ENCODE results near the gene IL1R1.

Gene IL1R1

GRCh38 chr2:102171946-102172345 is 29.4 kb downstream of the IL1R1 start:
- no peak for DNase-seq (ENCODE audit: low read depth)

GRCh38 chr2:102172745-102173144 is 30.2 kb downstream of the IL1R1 start:
- DNase-seq (ENCODE audit: low read depth) = no peak

- no peak for DNase-seq (ENCODE audit: low read depth)
These were observed 33.6 kb downstream of the IL1R1 start for GRCh38 chr2:102176172-102176571.

DNA sequence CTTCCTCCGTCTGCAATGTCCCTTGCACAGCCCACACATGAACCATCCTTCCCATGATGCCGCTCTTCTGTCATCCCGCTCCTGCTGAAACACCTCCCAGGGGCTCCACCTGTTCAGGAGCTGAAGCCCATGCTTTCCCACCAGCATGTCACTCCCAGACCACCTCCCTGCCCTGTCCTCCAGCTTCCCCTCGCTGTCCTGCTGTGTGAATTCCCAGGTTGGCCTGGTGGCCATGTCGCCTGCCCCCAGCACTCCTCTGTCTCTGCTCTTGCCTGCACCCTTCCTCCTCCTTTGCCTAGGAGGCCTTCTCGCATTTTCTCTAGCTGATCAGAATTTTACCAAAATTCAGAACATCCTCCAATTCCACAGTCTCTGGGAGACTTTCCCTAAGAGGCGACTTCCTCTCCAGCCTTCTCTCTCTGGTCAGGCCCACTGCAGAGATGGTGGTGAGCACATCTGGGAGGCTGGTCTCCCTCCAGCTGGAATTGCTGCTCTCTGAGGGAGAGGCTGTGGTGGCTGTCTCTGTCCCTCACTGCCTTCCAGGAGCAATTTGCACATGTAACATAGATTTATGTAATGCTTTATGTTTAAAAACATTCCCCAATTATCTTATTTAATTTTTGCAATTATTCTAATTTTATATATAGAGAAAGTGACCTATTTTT is 35.4 kb downstream of the IL1R1 start:
- DNase-seq (ENCODE audit: low read depth) = no peak

GRCh38 chr2:102179061-102179460 is 36.5 kb downstream of the IL1R1 start:
- no peak for DNase-seq (ENCODE audit: low read depth)

DNA sequence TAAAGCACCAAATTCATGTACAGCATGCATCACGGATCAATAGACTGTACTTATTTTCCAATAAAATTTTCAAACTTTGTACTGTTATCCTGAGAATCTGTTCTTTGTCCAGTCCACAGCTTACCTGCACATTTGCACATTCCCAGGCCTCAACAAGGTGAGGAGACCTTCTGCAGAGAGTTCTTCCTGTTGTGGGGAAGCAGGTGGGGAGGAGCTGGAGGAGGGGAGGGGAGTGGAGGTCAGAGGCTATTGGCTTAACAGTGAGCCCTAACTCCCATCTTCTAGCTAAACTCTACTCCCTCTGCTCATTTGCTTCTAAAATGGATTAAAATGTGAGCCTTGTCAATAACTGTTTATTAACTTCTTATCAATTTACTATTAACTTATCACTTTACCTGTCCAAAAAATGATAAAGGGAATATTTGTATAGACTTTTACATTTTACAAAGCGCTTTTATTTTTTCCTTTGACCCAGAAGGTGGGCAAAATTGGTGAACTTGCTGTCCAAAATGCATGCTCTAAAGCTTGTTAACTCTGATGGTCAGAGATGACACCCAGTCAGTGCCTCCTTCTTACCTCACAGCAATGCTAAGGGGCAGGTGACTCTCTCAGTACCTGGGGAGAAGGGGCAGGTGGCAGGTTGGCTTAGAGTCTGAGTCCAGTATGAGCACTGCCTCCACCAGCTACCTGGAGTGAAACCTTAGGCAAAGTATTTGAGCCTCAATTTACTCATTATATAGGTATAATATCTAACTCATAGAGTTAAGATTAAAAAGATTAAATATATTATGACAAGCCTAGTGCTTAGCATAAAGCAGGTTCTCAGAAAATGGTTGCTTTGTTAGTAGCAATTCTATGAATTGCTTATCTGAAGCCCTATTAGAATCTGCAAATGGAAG is 37.5 kb downstream of the IL1R1 start:
- no peak for DNase-seq (ENCODE audit: low read depth)

GRCh38 chr2:102180687-102180999 is 38.1 kb downstream of the IL1R1 start:
- DNase-seq (ENCODE audit: low read depth) = no peak

GRCh38 chr2:102181376-102181775 is 38.8 kb downstream of the IL1R1 start:
- DNase-seq (ENCODE audit: low read depth) = no peak

DNA sequence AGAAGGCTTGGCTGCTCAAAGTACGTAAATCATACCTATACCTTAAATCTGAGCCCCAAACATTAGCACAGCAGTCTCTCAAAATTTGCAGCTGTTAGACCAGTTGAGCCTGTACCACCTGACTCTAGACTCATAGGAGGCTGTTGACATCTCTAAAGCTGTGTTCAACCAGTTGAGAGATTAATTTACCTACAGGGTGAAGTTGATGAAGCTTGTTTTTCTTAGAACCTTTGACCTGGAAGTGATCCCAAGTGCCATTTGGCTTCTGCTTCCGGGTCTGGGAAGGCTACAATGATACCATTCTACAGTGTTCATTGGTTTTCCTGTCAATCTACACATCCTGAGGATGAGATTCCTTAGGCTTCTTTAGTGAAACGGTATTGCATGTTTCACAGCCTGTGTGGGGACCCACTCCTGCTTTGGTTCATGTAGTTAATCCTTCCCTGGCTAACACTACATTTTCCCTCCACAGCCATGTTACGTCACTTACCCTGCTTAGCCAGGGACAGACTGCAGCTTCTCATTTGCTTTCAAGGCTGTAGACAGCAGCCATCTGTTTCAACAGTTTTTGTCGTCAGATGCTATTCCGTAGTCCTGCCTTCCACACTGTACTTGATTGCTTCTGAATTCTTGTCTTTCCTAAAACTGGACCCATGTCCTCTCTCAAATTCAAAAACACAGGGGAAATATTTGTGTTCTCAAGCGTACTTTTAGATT is 39.5 kb downstream of the IL1R1 start:
- no peak for DNase-seq (ENCODE audit: low read depth)

- no peak for DNase-seq (ENCODE audit: low read depth)
These were observed 41.5 kb downstream of the IL1R1 start for GRCh38 chr2:102184018-102184417.

DNA sequence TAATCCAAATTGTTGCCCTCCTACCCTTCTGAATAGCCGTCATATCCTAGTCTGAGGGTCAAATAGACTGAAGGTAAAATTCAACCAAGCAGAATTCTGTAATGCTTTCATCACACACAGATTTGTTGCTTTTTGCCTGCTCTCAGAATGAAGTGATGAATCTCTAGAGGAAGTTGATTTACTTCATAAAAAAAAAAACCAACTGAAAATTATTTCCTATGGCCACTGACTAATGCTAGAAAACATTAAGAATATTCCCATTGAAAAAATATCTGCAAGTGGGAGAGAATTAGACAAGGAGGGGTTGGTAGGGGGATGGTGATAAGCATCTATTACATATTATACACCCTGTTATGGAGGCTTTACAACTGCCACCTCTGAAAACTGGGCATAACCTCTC is 42.0 kb downstream of the IL1R1 start:
- DNase-seq (ENCODE audit: low read depth) = no peak

GRCh38 chr2:102185347-102185746 is 42.8 kb downstream of the IL1R1 start:
- DNase-seq (ENCODE audit: low read depth) = no peak

DNA sequence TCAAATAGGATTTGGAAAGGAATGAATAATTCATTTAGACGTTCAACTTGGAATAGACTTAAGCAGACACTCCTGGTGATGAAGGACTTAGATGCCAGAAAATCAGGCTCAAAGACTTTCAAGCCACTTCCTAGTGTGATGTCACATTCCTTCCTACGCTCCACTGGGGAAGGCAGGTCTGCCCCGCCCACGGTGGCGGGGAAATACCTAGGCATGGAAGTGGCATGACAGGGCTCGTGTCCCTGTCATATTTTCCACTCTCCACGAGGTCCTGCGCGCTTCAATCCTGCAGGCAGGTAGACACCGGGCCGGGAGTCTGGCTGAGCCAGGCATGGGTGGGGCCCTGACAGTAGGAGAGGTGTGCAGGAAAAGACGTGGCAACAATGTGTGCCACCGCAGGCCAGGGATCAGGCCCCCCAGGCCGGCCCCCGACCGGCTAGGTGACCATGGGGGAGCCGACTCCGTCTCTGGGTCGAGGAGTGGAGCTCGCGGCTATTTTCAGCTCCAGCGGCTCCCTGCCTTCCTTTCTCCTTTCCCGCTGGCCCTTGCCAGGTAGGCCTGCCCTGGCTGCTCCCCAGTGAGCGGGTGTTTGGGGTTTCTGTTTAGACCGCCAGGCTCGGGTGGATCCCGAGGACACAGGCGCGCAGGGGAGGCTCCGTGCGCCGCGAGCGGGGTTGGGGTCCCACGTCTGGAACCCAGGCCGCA is 44.4 kb downstream of the IL1R1 start, which contains the start of gene IL1RL2:
Gene IL1RL2 (plus strand): TSS at position 233 of the 705 bp plus-strand sequence. CDS start 845 bp downstream, outside the sequence.
- DNase-seq (ENCODE audit: low read depth) = no peak

- DNase-seq (ENCODE audit: low read depth) = peak; percentile 7
These were observed 45.1 kb downstream of the IL1R1 start for GRCh38 chr2:102187496-102188150.

GRCh38 chr2:102190430-102191107 is 48.0 kb downstream of the IL1R1 start:
- DNase-seq (ENCODE audit: low read depth) = no peak

DNA sequence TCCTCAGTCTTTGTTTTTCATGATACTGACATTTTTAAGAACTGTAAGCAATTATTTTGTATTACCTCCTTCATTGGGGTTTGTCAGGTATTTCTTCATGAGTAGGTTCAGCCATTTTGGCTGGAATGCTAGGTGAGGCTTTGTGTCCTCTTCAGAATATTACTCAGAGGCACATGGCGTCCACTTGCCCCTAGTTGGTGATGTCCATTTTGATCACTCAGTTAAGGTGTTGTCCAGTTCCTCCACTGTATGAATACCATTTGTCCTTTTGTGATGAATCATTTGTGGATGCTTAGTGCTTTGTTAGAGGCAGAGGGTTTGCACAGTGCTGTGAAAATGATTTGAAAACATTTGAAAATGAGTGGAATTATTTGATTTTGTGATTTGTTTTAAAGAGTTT is 49.0 kb downstream of the IL1R1 start:
- DNase-seq (ENCODE audit: low read depth) = no peak

DNA sequence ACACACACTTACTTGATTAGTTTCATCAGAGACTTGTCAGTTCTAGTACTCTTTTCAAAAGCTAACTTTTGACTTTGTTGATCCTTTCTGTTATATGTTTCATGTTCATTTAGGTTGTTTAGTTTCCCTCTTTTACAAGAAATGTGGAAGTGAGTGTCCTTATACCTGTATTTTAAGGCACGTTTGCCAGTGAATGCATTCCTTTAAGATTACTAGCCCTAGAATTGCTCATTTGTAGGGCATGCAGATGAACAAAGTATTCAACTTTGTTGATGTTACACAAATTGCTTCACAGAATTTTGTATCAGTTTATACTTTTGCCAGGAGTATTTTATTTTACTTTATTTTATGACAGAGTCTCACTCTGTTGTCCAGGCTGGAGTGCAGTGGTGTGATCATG is 50.5 kb downstream of the IL1R1 start:
- no peak for DNase-seq (ENCODE audit: low read depth)

GRCh38 chr2:102194609-102195268 is 52.2 kb downstream of the IL1R1 start:
- no peak for DNase-seq (ENCODE audit: low read depth)

DNA sequence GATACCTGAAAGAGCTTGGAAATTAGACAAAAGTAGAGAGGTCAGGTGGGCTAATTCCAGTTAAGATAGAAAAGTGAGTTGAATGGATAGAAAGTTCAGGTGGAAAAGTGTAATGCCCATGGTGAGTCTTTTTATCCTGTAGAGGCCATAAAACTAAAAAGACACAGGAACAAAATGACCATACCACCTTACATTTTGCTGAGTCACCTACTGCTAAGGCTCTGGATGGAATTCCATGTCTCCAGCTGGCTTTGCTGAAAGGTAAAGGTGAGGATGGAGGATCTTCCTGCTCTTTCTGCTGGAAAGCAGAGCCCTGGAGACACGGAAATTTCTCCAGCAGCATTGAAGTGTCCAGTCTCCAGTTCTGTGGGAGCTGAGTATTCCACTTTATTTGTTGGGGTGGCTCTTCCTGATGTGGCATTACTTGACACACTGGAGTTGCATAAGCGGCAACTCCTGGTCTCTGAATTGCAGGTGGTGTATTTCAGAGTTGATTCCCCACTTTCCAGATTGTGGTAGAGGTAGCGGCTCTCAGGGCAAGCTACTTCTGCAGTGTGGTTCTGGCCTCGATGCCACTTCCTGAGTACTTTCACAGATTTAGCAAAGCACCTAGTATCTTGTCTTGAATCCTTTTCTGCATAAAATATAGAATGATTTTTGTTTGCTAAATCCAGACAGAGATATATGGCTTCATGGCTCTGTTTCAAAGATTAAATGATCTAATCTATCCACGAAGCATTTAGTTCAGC is 55.0 kb downstream of the IL1R1 start:
- DNase-seq (ENCODE audit: low read depth) = no peak

DNA sequence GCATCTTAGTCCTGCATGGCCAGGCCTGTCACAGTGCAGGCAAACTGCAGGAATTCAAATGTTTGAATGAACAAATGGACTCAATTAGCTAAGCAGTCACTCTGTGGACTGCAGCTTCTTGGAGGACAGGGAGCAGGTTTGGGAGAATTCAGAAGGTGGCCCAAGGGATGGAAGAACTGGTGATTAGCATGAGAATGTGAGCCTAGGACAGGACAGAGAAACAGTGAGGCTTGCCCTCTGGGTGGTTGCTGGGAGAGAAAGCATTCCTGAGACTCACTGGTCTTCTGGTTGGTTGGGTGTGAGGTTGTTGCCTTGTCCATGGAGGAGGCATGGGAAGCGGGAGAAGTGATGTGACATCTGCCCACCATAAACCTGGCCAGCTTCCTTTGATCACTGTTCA is 58.0 kb downstream of the IL1R1 start:
- no peak for DNase-seq (ENCODE audit: low read depth)

Measured in T follicular helper cell (primary cell).